Tibial artery (tissue), 4 donors: ENCODE data around the gene CHTF18.
"Not testable (repeated sequence)": the region's sequence is repeated elsewhere in the genome, so short reads cannot be mapped to it uniquely, and the experiment has no call there.

ENCODE experiments used
- DNase-seq, 2 donors: peaks; one replicate each; pipeline ENCODE4 v3.0.0-alpha.2; 2019
- H3K27ac ChIP-seq, 2 donors: fragments of 200-600 bp; sonication (generic) in 1 of 2; 1 replicate in 1 of 2; 2 replicates in 1 of 2; pipeline ENCODE4 v1.5.1; 2018 to 2019; ENCODE audit warnings: mild to moderate bottlenecking in 1 of 2
- H3K27me3 ChIP-seq, 2 donors: fragments of 200-600 bp; sonication (generic) in 1 of 2; one replicate each; pipeline versions ENCODE4 v1.5.1 to v1.6.0; 2016 to 2019
- H3K36me3 ChIP-seq, 3 donors: fragments of 200-600 bp; sonication (generic) in 2 of 3; one replicate each; pipeline ENCODE4 v1.5.1; 2016 to 2019; ENCODE audit warnings: mild to moderate bottlenecking in 2 of 3
- H3K4me1 ChIP-seq, 4 donors: fragments of 200-600 bp; sonication (generic) in 2 of 4; 1 replicate in 3 of 4; 2 replicates in 1 of 4; pipeline ENCODE4 v1.5.1; 2016 to 2019
- H3K4me3 ChIP-seq, 2 donors: fragments of 200-600 bp; sonication (generic) in 1 of 2; 1 replicate in 1 of 2; 2 replicates in 1 of 2; pipeline ENCODE4 v1.5.1; 2018 to 2019; ENCODE audit warnings: mild to moderate bottlenecking in 2 of 2
- H3K9me3 ChIP-seq, 3 donors: fragments of 200-600 bp; sonication (generic) in 1 of 3; one replicate each; pipeline ENCODE4 v1.5.1; 2016 to 2019
- intact Hi-C: fragments of 100-400 bp; cut with DNase I; formaldehyde crosslinking; loops from one replicate; pipeline ENCODE4 v1.15.0; 2023; ENCODE audit warnings: low total_unique reads
- TF ChIP-seq, protein P1 (sequence below), 2 experiments: fragments of 200-600 bp in 1 of 2; fragments of 450-650 bp in 1 of 2; IDR thresholded peaks; one replicate each; pipeline ENCODE4 v1.5.1; 2017 to 2019; ENCODE audit warnings: antibody characterized with exemption in 2 of 2, mild to moderate bottlenecking in 1 of 2, moderate library complexity in 1 of 2

The CHTF18 gene

DNA sequence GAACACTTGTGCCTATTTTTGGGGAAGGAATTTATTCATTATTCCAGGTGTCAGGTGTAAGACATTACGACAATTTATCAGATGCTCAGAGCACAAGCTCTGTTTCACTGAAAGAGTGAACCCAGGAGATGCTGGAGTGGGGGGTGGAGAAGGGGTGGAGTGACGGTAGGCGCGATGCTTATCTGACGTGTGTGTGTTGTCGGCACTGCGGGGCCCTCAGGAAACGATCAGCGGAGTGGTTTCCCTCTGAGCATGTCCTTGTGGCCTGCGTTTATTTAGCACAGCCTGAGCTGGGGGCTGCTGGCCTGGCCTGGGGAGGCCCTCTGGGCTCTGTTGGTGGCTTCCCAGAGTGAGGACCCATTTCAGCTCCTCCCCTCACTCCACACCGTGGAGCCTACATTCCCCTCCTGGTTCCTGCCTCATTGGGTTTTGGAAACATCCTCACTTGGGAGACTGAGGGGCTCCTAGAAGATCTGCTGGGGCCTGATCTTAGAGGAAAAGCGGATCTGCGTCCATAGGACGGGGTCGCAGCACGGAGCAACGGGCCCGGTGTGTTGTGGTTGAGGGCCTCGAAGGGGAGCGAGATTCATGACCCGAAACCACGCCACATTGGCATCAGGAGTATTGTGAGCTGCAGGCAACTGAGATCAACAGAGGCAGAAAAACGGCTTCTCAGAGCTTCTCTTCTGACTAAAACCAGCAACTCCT, 31.1 kb downstream of the CHTF18 start:
- H3K4me3 ChIP-seq = no peak overlapping the region
- H3K9me3 ChIP-seq = no peaks in the 10 kb centered on the region
- peaks cover 0 to 89% of the 10 kb centered on the region in 2 donors for H3K27me3 ChIP-seq
- peaks cover 0 to 8% (median 0%) of the 10 kb centered on the region in 4 donors for H3K4me1 ChIP-seq
- no peak overlapping the region for H3K27ac ChIP-seq
- H3K36me3 ChIP-seq = no peaks in the 10 kb centered on the region
- TF ChIP-seq, protein P1, sequence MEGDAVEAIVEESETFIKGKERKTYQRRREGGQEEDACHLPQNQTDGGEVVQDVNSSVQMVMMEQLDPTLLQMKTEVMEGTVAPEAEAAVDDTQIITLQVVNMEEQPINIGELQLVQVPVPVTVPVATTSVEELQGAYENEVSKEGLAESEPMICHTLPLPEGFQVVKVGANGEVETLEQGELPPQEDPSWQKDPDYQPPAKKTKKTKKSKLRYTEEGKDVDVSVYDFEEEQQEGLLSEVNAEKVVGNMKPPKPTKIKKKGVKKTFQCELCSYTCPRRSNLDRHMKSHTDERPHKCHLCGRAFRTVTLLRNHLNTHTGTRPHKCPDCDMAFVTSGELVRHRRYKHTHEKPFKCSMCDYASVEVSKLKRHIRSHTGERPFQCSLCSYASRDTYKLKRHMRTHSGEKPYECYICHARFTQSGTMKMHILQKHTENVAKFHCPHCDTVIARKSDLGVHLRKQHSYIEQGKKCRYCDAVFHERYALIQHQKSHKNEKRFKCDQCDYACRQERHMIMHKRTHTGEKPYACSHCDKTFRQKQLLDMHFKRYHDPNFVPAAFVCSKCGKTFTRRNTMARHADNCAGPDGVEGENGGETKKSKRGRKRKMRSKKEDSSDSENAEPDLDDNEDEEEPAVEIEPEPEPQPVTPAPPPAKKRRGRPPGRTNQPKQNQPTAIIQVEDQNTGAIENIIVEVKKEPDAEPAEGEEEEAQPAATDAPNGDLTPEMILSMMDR (IDR thresholded peaks at IDR 0.05) = no peak
- no peak for DNase-seq
- intact Hi-C loops = loop anchor here (10.0 kb wide), 1 partner anchor 235 kb away; no protein-coding TSS in a partner anchor

DNA sequence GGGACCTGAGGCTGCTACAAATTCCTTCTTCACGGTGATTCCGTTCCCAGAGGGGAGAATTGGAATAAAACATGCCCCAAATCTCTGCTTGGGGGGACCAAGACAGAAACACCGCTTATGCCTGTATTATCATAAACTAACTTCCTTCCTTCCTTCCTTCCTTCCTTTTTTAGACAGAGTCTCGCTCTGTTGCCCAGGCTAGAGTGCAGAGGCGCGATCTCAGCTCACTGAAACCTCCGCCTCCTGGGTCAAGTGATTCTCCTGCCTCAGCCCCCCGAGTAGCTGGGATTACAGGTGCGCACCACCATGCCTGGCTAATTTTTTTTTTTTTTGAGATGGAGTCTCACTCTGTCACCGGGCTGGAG, 31.6 kb downstream of the CHTF18 start:
- peaks cover 0 to 91% of the 10 kb centered on the region in 2 donors for H3K27me3 ChIP-seq
- H3K9me3 ChIP-seq, H3K36me3 ChIP-seq, DNase-seq, H3K27ac ChIP-seq, intact Hi-C loops, H3K4me3 ChIP-seq: not testable (repeated sequence)
- H3K4me1 ChIP-seq = peaks cover 0 to 12% (median 2%) of the 10 kb centered on the region in 4 donors

DNA sequence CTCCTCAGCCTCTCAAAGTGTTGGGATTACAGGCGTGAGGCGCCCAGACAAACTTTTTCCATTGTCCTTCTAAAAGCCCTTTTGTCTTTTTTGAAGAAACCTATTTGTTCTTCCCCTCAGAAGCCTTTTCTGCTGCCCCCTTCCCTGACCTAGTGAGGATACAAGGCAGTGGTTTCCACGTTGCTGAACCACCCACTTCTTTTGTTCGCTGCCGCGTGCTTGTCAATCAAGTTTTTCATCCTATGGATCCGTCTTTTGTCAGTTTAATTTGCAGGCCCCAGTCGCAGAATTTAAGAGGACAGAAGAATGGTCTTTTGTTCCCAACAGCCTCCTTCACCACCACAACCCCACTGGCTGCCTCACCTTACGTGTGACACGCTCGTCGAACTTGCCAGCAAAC, 32.3 kb downstream of the CHTF18 start:
- intact Hi-C loops = no loop called here
- TF ChIP-seq, protein P1 (IDR thresholded peaks at IDR 0.05) = no peak

DNA sequence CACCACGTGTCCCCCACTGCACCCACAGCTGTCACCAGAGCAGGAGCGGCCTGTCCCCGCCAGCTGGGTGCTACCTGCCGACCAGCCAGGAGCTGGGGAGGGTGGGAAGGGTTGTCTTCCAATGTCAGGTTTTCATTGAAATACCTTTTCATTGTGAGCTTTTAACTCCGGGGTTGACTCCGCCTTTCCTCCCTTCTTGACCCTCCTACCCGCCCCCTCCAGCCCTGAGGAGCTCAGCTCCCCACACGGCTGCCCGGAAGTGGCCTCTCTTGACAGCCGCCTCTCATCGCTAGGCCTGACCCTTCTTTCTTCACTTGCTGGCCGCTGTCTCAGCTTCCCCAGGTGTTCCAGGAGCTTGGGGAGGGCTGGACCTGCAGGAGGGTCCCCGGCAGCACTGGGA, 33.3 kb downstream of the CHTF18 start:
- H3K4me1 ChIP-seq = peaks cover 0 to 18% (median 11%) of the 10 kb centered on the region in 4 donors
- H3K36me3 ChIP-seq = no peaks in the 10 kb centered on the region
- intact Hi-C loops = no loop called here
- H3K27me3 ChIP-seq = peaks cover 0 to 91% of the 10 kb centered on the region in 2 donors
- H3K4me3 ChIP-seq = no peak overlapping the region
- no peaks in the 10 kb centered on the region for H3K9me3 ChIP-seq
- DNase-seq = no peak
- TF ChIP-seq, protein P1 (IDR thresholded peaks at IDR 0.05) = no peak
- no peak overlapping the region for H3K27ac ChIP-seq

More for the DNA sequence above, 32.3 kb downstream of the CHTF18 start:
- Histone ChIP-seq H3K4me3 (no peak overlapping the region), H3K27ac (no peak overlapping the region), H3K9me3 (no peaks in the 10 kb centered on the region), H3K36me3 (no peaks in the 10 kb centered on the region), H3K4me1 (peaks cover 0 to 18% (median 10%) of the 10 kb centered on the region in 4 donors), H3K27me3 (peaks cover 0 to 93% of the 10 kb centered on the region in 2 donors)
- no peak for DNase-seq

DNA sequence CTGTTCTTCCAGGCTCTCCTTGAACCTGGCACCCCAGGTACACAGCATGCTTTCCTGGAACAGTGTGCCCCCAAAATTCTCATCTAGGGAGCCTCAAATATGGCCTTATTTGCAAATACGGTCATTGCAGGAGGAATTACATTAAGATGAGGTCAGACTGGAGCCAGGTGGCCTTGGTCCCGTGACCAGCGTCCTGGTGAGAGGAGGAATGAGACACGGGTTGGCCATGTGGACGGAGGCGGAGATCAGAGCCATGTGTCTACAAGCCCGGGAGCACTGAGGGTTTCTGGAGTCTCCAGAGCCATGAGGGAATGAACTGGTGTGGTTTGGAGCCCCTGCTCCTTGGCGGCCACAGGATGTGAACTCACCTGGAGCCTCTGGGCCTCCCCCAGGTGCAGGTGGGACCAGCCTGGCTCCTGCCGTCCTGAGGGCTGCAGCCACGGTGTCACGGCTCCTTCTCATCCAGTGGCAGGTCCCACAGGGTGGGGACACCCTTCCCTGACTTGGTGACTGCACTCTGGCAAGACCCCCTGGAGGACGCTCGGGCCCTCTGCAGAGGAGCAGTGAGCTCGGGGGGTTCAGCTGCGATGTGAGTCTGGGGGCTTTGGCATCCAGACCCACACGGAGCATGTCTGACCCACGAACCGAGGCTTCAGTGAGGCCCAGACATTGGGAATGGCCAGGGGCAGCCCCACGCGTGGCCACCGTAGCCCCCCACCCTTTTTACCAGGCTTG, 33.9 kb downstream of the CHTF18 start:
- Histone ChIP-seq H3K36me3 (no peaks in the 10 kb centered on the region), H3K4me1 (peaks cover 0 to 14% (median 11%) of the 10 kb centered on the region in 4 donors), H3K4me3 (no peak overlapping the region), H3K9me3 (no peaks in the 10 kb centered on the region), H3K27ac (no peak overlapping the region), H3K27me3 (peaks cover 0 to 90% of the 10 kb centered on the region in 2 donors)
- TF ChIP-seq, protein P1 (IDR thresholded peaks at IDR 0.05) = no peak
- no peak for DNase-seq
- intact Hi-C loops = no loop called here

DNA sequence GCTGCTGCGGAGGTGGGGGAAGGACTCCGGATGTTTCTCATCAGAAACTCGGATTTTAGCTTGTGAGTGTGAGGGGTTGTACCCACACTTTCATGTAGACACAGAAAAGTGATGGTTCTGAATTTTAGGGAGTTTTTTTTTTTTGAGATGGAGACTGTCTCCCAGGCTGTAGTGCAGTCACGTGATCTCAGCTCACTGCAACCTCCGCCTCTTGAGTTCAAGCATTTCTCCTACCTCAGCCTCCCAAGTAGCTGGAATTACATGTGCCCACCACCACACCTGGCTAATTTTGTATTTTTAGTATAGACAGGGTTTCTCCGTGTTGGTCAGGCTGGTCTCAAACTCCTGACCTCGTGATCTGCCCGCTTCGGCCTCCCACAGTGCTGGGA, 34.5 kb downstream of the CHTF18 start:
- no peak overlapping the region for H3K4me3 ChIP-seq
- no peak for DNase-seq
- H3K36me3 ChIP-seq = no peaks in the 10 kb centered on the region
- no peaks in the 10 kb centered on the region for H3K9me3 ChIP-seq
- TF ChIP-seq, protein P1 (IDR thresholded peaks at IDR 0.05) = no peak
- intact Hi-C loops = no loop called here
- no peak overlapping the region for H3K27ac ChIP-seq
- peaks cover 0 to 14% (median 10%) of the 10 kb centered on the region in 4 donors for H3K4me1 ChIP-seq
- peaks cover 0 to 89% of the 10 kb centered on the region in 2 donors for H3K27me3 ChIP-seq
